ENCODE data around the gene MPPED1. TPM values are rescaled to one million over a fixed set of nuclear protein-coding genes. Genes with fewer than 3 reads are reported as not detected.

MPPED1 gene
- total and polyA plus RNA-seq, 4 donors, result 0.89 to 6.5 (median 4.1) TPM

DNA sequence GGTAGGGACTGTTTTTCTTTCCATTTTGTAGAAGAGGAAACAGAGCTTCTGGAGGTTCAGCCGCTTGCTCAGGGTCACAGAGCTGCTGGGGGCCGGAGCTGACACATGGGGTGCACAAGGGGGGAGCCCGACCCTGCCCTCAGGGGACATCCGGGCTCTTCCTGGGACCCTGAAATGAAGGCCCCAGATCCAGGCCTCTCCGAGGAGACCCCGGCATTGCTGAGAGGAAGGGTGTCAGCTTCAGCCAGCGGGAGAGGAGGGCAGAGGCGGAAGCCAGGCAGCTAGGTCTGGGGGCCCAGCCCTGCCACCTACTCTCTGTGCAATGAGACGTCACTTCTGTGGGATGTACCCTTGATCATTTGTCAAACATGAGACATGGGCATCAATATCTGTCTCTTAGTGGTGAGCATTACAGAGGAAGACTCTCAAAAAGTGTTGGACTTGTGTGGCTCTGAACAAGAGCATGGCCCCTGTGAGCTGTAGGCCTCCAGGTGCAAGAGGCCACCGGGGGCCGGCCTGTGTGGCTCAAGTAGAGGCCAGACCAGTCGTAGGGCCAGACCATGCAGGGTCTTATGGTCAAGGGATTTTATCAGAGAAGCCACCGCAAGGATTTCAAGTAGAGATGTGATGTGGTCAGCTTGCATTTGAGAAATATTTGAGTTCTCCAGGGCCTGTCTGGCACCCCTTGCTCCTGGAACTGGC lies 10.3 kb downstream of the MPPED1 start:
- H3K9ac ChIP-seq (ENCODE audit: low read depth in 1 of 2, low read length in 2 of 2), result no peak overlapping the region
- H3K4me3 ChIP-seq (ENCODE audit: low read depth in 1 of 3, low read length in 3 of 3), result no peak overlapping the region
- H3K4me1 ChIP-seq (ENCODE audit: control insufficient read depth in 4 of 4, insufficient read depth in 4 of 4, low read length in 3 of 4), result no peaks in the 10 kb centered on the region
- no peaks in the 10 kb centered on the region for H3K27me3 ChIP-seq (ENCODE audit: control insufficient read depth in 4 of 4, insufficient read depth in 4 of 4, low read length in 3 of 4)
- no peak overlapping the region for H3K27ac ChIP-seq (ENCODE audit: low read depth in 1 of 2, low read length in 2 of 2)
- no peaks in the 10 kb centered on the region for H3K9me3 ChIP-seq (ENCODE audit: control insufficient read depth in 4 of 4, low read length in 3 of 4)
- no peak for TF ChIP-seq HNF4A (conservative IDR thresholded peaks at IDR 0.05)
- TF ChIP-seq SP1 (IDR thresholded peaks at IDR 0.05), result no peak
- TF ChIP-seq, protein P1, sequence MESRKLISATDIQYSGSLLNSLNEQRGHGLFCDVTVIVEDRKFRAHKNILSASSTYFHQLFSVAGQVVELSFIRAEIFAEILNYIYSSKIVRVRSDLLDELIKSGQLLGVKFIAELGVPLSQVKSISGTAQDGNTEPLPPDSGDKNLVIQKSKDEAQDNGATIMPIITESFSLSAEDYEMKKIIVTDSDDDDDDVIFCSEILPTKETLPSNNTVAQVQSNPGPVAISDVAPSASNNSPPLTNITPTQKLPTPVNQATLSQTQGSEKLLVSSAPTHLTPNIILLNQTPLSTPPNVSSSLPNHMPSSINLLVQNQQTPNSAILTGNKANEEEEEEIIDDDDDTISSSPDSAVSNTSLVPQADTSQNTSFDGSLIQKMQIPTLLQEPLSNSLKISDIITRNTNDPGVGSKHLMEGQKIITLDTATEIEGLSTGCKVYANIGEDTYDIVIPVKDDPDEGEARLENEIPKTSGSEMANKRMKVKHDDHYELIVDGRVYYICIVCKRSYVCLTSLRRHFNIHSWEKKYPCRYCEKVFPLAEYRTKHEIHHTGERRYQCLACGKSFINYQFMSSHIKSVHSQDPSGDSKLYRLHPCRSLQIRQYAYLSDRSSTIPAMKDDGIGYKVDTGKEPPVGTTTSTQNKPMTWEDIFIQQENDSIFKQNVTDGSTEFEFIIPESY (IDR thresholded peaks at IDR 0.05), result no peak
- TF ChIP-seq, protein P2, sequence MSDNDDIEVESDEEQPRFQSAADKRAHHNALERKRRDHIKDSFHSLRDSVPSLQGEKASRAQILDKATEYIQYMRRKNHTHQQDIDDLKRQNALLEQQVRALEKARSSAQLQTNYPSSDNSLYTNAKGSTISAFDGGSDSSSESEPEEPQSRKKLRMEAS (IDR thresholded peaks at IDR 0.05), result no peak
- no peak for TF ChIP-seq GABPA (IDR thresholded peaks at IDR 0.05 in 1 of 2, conservative IDR thresholded peaks at IDR 0.05 in 1 of 2)
- no peak for TF ChIP-seq HNF4G (IDR thresholded peaks at IDR 0.05)
- no peak for TF ChIP-seq TAF1 (conservative IDR thresholded peaks at IDR 0.05)
- no peak for TF ChIP-seq FOXA1 (IDR thresholded peaks at IDR 0.05)
- no peak for TF ChIP-seq EGR1 (IDR thresholded peaks at IDR 0.05; ENCODE audit: low read depth in 2 of 2)
- TF ChIP-seq, protein P3, sequence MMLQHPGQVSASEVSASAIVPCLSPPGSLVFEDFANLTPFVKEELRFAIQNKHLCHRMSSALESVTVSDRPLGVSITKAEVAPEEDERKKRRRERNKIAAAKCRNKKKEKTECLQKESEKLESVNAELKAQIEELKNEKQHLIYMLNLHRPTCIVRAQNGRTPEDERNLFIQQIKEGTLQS (IDR thresholded peaks at IDR 0.05), result no peak
- no peaks in the 10 kb centered on the region for H3K36me3 ChIP-seq (ENCODE audit: control insufficient read depth in 4 of 4, insufficient read depth in 3 of 4, low read depth in 1 of 4, low read length in 3 of 4)
- no peak for DNase-seq (ENCODE audit: low spot score)
- 90% methylated on average over 13 of the region's 13 CpGs for WGBS

DNA sequence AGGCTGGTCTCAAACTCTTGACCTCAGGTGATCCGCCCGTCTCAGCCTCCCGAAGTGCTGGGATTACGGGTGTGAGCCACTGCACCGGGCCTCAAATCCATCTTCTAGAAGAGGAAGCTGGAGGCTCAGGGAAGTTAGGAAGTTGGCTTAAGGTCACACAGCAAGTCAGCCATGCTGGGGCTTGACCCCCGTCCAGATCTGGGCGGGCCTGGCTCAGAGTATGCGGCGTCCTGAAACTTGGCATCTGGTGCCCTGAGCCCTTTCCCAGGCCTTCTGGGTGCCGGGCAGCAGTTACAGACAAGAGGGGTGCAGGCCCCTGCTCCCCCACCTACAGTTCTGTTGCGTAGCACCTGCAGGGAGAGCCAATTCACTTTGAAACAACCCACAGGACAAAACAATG lies 11.2 kb downstream of the MPPED1 start:
- Histone ChIP-seq H3K9me3 (ENCODE audit: control insufficient read depth in 4 of 4, low read length in 3 of 4) (no peaks in the 10 kb centered on the region), H3K4me1 (ENCODE audit: control insufficient read depth in 4 of 4, insufficient read depth in 4 of 4, low read length in 3 of 4) (no peaks in the 10 kb centered on the region), H3K27ac (ENCODE audit: low read depth in 1 of 2, low read length in 2 of 2) (no peak overlapping the region), H3K9ac (ENCODE audit: low read depth in 1 of 2, low read length in 2 of 2) (no peak overlapping the region), H3K4me3 (ENCODE audit: low read depth in 1 of 3, low read length in 3 of 3) (no peak overlapping the region), H3K27me3 (ENCODE audit: control insufficient read depth in 4 of 4, insufficient read depth in 4 of 4, low read length in 3 of 4) (no peaks in the 10 kb centered on the region), H3K36me3 (ENCODE audit: control insufficient read depth in 4 of 4, insufficient read depth in 3 of 4, low read depth in 1 of 4, low read length in 3 of 4) (no peaks in the 10 kb centered on the region)
- TF ChIP-seq HNF4G (IDR thresholded peaks at IDR 0.05), result no peak
- TF ChIP-seq, protein P4, sequence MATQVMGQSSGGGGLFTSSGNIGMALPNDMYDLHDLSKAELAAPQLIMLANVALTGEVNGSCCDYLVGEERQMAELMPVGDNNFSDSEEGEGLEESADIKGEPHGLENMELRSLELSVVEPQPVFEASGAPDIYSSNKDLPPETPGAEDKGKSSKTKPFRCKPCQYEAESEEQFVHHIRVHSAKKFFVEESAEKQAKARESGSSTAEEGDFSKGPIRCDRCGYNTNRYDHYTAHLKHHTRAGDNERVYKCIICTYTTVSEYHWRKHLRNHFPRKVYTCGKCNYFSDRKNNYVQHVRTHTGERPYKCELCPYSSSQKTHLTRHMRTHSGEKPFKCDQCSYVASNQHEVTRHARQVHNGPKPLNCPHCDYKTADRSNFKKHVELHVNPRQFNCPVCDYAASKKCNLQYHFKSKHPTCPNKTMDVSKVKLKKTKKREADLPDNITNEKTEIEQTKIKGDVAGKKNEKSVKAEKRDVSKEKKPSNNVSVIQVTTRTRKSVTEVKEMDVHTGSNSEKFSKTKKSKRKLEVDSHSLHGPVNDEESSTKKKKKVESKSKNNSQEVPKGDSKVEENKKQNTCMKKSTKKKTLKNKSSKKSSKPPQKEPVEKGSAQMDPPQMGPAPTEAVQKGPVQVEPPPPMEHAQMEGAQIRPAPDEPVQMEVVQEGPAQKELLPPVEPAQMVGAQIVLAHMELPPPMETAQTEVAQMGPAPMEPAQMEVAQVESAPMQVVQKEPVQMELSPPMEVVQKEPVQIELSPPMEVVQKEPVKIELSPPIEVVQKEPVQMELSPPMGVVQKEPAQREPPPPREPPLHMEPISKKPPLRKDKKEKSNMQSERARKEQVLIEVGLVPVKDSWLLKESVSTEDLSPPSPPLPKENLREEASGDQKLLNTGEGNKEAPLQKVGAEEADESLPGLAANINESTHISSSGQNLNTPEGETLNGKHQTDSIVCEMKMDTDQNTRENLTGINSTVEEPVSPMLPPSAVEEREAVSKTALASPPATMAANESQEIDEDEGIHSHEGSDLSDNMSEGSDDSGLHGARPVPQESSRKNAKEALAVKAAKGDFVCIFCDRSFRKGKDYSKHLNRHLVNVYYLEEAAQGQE (IDR thresholded peaks at IDR 0.05), result no peak
- TF ChIP-seq RXRA (IDR thresholded peaks at IDR 0.05), result no peak
- no peak for TF ChIP-seq NR2F2 (IDR thresholded peaks at IDR 0.05)
- TF ChIP-seq JUND (IDR thresholded peaks at IDR 0.05), result no peak
- TF ChIP-seq, protein P1 (IDR thresholded peaks at IDR 0.05), result no peak
- no peak for TF ChIP-seq YY1 (IDR thresholded peaks at IDR 0.05)
- TF ChIP-seq, protein P3 (IDR thresholded peaks at IDR 0.05), result no peak
- no peak for TF ChIP-seq SP1 (IDR thresholded peaks at IDR 0.05)
- no peak for TF ChIP-seq TAF1 (conservative IDR thresholded peaks at IDR 0.05)
- no peak for TF ChIP-seq FOXA2 (IDR thresholded peaks at IDR 0.05)
- TF ChIP-seq GABPA (IDR thresholded peaks at IDR 0.05 in 1 of 2, conservative IDR thresholded peaks at IDR 0.05 in 1 of 2), result no peak
- TF ChIP-seq FOXA1 (IDR thresholded peaks at IDR 0.05), result no peak
- no peak for TF ChIP-seq HNF4A (conservative IDR thresholded peaks at IDR 0.05)
- no peak for TF ChIP-seq EGR1 (IDR thresholded peaks at IDR 0.05; ENCODE audit: low read depth in 2 of 2)
- TF ChIP-seq, protein P2 (IDR thresholded peaks at IDR 0.05), result no peak
- TF ChIP-seq, protein P5, sequence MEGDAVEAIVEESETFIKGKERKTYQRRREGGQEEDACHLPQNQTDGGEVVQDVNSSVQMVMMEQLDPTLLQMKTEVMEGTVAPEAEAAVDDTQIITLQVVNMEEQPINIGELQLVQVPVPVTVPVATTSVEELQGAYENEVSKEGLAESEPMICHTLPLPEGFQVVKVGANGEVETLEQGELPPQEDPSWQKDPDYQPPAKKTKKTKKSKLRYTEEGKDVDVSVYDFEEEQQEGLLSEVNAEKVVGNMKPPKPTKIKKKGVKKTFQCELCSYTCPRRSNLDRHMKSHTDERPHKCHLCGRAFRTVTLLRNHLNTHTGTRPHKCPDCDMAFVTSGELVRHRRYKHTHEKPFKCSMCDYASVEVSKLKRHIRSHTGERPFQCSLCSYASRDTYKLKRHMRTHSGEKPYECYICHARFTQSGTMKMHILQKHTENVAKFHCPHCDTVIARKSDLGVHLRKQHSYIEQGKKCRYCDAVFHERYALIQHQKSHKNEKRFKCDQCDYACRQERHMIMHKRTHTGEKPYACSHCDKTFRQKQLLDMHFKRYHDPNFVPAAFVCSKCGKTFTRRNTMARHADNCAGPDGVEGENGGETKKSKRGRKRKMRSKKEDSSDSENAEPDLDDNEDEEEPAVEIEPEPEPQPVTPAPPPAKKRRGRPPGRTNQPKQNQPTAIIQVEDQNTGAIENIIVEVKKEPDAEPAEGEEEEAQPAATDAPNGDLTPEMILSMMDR (IDR thresholded peaks at IDR 0.05; ENCODE audit: low read depth, low read length, missing input control), result no peak
- no peak for TF ChIP-seq RAD21 (IDR thresholded peaks at IDR 0.05)
- no peak for DNase-seq (ENCODE audit: low spot score)
- 96% methylated on average over 11 of the region's 11 CpGs for WGBS

All from liver (tissue), 9 donors.